Measurements from ENCODE around the gene KIAA0753.
"Not testable (repeated sequence)": the region's sequence is repeated elsewhere in the genome, so short reads cannot be mapped to it uniquely, and the experiment has no call there.

KIAA0753 gene

DNA sequence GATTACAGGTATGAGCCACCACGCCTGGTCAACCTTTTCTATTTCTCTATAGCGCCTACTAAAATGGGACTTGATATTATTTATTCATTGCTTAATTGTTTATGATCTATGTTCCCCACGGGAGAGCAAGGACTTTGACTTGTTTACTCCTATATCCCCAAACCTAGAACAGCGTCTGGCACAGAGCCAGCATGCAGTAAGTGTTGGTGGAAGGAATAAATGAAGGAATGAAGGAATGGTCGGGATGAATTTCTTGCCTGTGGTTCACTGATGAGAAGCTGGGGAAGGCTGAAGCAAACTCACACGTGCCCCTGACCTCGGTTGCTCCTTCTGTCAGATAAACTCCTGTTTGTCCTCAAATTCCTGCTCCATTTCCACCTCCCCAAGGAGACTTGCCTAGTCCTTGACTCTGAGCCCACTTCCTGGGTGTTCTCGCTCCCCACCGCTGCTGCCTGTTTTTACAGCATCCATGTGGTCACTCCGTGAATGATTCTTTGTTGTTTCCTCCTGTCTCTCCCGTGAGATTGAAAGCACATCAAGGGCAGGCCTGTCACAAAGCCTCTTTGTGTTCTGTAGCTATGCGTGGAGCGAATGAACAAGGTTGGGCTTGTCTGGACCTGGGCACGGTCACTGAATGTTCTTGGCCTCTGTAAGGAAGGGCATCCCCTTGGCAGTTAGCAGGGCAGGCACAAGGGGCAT, 28.4 kb upstream of the KIAA0753 start:
- DNase-seq (ENCODE audit: low read depth): no peak

DNA sequence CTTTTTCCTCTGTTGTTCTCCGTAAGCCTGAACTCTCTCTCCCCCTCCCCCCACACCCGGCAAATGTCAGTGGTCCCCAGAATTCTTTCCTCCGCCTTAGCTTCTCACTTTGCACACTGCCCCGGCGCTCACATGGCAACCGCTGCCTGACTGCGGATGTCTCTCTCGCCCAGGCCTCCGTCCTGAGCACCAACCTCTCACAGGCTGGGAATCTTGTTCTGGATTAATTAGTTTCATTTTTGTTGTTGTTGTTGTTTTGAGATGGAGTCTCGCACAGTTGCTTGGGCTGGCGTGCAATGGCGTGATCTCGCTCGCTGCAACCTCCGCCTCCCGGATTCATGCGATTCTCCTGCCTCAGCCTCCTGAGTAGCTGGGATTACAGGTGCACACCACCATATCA, 27.7 kb upstream of the KIAA0753 start:
- no peak for DNase-seq (ENCODE audit: low read depth)

DNA sequence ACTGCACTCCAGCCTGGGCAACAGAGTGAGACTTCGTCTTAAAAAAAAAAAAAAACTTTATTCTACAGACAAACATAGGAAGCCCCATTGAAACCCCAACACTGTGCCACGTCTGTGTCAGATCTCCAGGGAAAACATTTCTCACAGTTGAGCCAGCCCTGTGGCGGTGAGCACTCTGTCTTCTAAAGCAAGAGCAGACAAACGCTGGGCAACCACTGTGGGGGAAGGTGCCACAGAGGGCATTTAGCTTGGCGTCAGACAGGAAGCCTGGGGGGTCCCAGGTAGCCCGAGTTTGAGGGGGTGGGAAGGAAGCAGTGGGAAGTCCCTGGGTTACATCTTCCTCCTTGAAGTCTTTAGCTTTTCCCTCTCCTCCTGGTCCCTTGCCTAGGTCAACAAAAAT, 27.0 kb upstream of the KIAA0753 start:
- DNase-seq (ENCODE audit: low read depth): no peak

- no peak for DNase-seq (ENCODE audit: low read depth)
Observed at GRCh38 chr17:6666557-6666956, 26.0 kb upstream of the KIAA0753 start.

DNA sequence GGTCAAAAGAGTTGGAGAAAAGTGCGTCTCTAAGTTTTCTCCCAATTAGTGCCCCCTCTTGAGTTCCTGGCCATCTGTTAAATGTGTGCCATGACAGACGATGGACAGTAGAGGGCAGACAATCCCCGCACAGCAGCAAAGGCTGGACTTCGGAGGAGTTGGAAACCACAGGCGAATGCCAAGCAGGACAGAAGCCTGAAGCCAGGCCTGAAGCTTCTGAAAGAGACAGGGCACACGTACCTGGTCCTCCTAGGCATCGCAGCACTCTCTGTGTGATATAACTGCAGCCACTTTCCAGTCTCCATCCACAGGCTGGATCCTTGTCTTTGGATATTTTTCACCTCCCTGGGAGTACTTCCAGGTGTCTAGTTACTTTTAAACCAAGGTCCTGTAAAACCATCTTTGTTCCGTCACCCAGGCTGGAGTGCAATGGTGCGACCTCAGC, 25.6 kb upstream of the KIAA0753 start:
- DNase-seq (ENCODE audit: low read depth): peak; percentile 19

- DNase-seq (ENCODE audit: low read depth): not testable (repeated sequence)
Observed at GRCh38 chr17:6663200-6663599, 22.7 kb upstream of the KIAA0753 start.

GRCh38 chr17:6661464-6661848, 20.9 kb upstream of the KIAA0753 start:
- no peak for DNase-seq (ENCODE audit: low read depth)

GRCh38 chr17:6660805-6661463, 20.4 kb upstream of the KIAA0753 start:
- no peak for DNase-seq (ENCODE audit: low read depth)

DNA sequence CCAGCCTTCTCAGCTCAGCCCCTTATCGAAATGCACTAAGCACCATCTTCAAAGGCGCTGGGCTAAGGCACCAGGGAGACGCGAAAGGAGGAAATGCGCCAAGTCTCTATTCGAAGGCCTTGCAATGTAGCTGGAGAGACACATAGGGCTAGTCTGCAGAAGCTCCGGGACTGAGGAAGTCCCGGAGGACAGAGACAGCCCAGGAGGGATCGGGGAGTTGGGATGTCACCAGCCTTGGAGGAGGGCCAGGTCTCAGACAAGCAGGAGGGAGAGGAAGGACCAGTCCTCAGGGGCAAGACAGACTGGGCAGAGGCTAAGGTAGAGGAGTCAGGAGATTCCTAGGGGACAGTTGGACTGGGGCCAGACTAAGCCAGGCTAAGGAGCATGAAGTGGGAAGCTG, 19.6 kb upstream of the KIAA0753 start:
- no peak for DNase-seq (ENCODE audit: low read depth)

DNA sequence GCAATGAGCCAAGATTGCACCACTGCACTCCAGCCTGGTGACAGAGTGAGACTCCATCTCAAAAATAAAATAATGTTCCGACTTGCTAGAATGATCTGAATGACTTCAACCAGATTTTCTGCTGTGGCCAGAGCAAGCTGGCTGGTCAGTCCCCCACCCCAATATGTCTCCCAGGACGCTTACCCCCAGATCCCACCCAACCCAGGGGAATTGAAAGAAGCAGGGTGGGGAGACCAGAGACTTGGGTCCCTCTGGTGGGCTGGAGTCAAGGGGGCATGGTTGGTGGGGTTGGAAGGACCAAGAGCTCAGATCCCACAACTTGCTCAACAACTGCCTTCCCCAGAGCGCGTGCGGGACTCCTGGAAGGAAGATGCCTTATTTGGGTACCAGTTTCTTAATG, 17.9 kb upstream of the KIAA0753 start:
- DNase-seq (ENCODE audit: low read depth): not testable (repeated sequence)

DNA sequence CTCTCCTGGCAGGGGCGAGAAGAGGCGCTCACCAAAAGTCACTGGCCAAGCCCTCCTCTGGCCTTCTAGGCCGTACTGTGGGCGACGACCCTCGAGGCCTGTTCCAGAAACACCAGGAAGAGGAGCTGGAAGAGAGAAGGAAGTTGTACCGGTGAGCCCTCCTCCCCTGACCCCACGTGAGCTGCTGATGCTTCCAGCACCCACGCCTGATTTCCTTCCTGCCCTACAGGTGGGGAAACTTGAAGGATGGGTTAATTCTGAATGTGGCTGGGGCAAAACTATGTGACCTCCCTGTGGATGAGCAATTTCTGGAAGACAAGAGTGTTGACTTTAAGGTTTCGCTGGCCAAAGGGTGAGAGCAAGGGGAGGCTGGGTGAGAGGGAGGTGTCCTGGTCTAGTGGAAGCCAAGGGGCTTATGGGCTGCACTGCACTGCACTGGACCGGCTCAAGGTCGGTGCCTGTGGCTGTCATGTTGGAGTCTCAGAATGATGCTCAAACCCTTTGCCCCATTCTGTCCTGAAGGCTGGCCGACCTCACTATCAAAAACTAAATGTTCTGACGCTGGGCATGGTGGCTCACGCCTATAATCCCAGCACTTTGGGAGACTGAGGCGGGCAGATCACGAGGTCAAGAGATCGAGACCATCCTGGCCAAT, 17.2 kb upstream of the KIAA0753 start:
- no peak for DNase-seq (ENCODE audit: low read depth)

DNA sequence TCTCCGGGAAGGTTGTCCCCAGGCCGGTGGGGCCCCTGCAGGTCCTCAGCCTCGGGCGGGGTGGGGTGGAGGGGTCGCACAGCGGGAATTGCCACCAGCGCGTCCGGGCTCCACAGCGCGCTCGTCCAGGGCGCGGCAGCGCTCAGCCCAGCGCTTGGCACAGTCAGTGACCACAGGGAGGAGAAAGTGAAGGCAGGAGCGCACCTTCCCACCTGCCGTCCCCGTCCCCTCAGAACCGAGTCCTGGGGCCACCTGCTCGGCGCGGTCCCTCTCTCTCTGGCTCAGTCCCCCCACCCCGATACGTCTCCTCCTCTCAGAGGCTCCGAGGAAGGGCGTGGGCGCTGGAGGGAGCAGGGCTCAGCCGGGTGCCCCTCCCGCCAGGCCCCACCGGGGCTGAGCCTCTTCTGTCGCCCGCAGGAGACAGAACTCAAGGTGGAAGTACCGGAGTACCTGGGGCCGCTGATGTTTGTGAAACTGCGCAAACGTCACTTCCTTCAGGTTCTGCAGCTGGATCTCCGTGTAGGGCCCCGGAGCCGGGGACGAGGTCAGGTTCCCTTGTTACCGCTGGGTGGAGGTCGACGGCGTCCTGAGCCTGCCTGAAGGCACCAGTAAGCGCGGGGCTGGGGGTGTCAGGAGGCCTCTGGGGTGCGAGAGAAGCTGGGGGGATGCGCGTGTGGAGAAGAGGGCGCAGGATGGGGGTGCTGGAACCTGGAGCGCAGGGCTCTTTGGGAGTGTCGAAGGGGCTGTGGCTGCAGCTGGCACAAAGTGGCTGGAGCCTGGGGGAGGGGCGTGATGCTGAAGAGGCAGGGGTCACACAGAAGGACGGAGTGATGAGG, 16.5 kb upstream of the KIAA0753 start:
- peak; percentile 30 for DNase-seq (ENCODE audit: low read depth)

DNA sequence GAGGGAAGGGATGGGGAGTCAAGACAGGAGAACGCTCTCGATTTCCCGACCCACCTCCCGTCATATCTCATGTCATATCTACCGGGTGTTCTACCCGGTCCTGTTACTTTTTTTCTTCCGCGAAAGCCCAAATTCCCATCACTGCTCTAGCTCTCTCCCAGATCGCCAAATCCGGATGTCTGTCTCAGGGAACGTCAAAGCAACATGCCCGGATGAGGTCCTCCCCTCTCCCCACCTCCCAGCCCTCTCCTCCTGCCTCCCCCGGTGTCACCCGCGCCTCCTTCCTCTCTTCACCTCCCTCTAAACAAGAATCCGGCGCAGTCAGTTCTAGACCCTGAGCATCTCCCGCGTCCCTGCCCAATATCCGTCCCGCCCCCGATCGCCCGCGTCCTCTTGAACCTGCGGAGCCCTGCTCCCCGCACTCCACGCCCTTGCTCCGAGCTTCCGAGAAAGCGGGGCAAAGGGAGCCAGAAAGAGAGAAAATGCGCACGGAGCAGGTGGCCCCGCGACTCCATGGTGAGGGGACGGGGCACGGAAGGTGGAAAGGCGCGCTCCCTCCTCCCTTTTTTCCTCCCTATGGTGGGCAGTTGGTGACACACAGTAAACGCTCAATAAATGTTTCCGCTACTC, 15.3 kb upstream of the KIAA0753 start:
- not testable (repeated sequence) for DNase-seq (ENCODE audit: low read depth)

DNA sequence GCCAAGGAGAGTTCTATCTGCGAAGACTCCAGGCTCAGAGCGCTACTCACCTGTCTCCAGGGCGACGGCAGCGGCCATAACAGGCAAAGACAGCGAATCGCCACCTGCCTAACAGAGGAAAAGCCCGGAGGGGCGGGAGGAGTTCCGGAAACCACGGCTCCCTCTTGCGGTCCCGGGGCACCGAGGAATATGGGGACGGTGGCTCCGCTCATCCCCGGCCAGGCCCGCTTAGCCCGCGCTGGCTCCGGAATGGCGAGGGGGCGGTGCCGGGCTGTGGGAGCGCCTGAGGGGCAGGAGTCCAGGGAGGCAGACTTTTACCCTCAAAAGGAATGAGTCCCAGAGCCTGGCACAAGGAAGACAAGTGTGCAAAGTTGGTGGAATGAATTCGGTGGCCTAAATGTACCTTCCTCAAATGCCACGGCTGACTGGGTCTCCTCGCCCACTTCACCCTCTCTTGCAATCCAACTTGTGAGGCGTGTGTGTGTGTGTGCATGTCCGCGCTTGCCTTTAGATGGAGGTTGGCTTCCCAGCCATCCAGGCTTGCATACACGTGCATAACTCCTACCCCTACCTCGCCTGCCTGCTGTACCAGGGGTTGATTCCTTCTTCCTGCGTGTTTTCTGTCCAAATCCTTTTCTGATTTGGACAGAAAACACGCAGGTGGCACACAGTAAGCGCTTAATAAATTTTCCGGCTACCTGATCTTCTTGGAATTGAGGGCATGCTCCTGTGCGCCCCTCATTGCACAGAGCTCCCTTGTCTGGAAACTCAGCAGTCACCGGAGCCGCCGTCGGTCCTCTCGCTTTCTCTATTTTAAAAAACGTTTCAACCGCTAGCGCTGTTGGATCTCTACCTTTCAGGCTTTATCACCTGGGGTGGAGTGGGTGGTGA, 14.6 kb upstream of the KIAA0753 start:
- no peak for DNase-seq (ENCODE audit: low read depth)

GRCh38 chr17:6651919-6652452, 11.5 kb upstream of the KIAA0753 start:
- DNase-seq (ENCODE audit: low read depth): no peak

DNA sequence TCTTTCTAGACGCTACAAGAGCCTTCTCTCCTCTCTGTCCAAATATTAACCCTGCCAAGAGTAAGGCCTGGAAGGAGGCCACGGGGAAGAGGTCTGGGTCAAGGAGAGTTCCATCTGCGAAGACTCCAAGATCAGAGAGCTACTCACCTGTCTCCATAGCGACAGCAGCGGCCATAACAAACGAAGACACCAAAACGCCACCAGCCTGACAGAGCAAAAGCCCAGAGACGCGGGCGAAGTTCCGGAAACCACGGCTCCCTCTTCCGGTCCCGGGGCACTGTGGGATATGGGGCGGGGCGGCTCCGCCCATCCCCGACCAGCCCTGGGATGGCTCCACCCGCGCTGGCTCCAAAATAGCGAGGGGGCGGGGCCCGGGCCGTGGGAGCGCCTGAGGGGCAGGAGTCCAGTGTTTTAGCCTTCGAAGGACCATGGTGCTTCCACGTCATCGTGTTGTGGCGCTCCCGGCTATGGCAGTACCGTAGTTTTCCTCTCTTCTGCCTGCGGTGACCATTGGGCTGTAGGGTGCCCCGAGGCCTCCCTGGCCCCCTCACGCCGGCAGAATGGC, 10.9 kb upstream of the KIAA0753 start, which contains the start of the genes C17orf100 and MED31:
Gene C17orf100 (plus strand): TSS at position 409 of the 565 bp plus-strand sequence. CDS start 152 bp downstream, at position 561.
Gene MED31 (minus strand): TSS at position 252 of the 565 bp plus-strand sequence. CDS start 77 bp downstream, at position 175.
- peak; percentile 88 for DNase-seq (ENCODE audit: low read depth)

DNA sequence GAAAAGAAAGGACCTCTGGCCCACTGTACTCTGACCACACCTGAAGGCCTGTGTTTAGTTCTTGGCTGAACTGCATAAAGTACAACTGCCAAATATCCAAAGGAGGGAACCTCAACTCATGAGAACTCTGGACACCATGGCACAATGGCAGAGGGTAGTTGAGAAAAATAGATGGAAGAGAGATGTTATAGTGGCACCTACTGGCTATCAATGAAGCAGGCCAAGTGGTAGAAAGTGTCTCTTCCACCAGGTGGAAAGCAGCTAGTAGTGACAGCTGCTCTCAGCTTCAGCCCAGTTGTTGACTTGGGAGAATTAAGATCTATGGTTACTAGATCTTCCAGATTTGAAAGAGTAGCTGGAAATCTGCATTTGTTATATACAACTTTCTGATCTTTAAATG, 7.7 kb upstream of the KIAA0753 start:
- no peak for DNase-seq (ENCODE audit: low read depth)

DNA sequence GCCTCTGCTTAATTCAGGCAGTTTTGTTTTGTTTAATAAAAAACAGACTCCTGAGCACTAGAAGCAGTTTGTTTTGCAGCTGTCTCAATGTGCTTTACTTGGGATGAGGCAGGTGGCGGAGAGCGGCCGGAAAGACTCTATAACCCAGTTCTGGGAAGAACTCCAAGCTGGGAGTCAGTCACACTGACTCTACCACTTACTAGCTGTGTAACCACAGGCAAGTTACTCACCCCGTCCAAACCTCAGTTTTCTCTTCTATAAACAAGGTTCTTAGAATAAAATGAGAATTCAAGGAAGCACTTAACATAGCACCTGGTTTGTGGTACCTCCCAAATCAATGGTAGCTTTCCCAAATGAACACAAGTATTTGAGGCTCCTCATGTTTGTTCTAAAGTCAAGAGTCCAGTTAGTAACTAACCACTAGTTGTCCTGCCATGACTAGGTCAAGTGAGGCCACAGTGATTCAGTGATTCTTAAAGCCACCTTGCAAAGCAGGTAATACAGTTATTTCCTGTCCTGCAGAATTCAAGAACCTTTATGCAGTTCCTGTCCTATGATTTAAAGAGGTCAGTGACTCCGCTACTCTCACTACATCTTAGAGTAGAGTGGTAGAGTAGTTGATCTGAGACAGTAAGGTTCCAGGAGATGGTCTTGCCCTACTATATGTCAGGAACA, 3.1 kb upstream of the KIAA0753 start:
- no peak for DNase-seq (ENCODE audit: low read depth)

- DNase-seq (ENCODE audit: low read depth): no peak
Observed at GRCh38 chr17:6642592-6642991, 2.1 kb upstream of the KIAA0753 start.
